ENCODE data around the gene DDO.
A peak's percentile ranks its signal among the peaks of the same experiment; 100 is the strongest.

Gene DDO

GRCh38 chr6:110415086-110415916, at the start of gene DDO:
TSS of gene DDO (minus strand) at chr6:110415575. CDS start at chr6:110413462, 2,113 bp downstream.
- no peak for DNase-seq (ENCODE audit: low read depth)

GRCh38 chr6:110462884-110463481, 47.6 kb upstream of the DDO start:
- no peak for DNase-seq (ENCODE audit: low read depth)

GRCh38 chr6:110461376-110461775, 46.0 kb upstream of the DDO start:
- DNase-seq (ENCODE audit: low read depth), result no peak

GRCh38 chr6:110459137-110459536, 43.8 kb upstream of the DDO start:
- no peak for DNase-seq (ENCODE audit: low read depth)

- no peak for DNase-seq (ENCODE audit: low read depth)
Measured at GRCh38 chr6:110458476-110458875, 43.1 kb upstream of the DDO start.

GRCh38 chr6:110457567-110458175, 42.3 kb upstream of the DDO start:
- DNase-seq (ENCODE audit: low read depth), result peak; percentile 12

- no peak for DNase-seq (ENCODE audit: low read depth)
Measured at GRCh38 chr6:110456694-110457093, 41.3 kb upstream of the DDO start.

- no peak for DNase-seq (ENCODE audit: low read depth)
Measured at GRCh38 chr6:110449541-110449895, 34.1 kb upstream of the DDO start.

GRCh38 chr6:110448846-110449540, 33.6 kb upstream of the DDO start:
- DNase-seq (ENCODE audit: low read depth), result no peak

- no peak for DNase-seq (ENCODE audit: low read depth)
Measured at GRCh38 chr6:110447761-110448160, 32.4 kb upstream of the DDO start.

GRCh38 chr6:110446405-110446804, 31.0 kb upstream of the DDO start:
- DNase-seq (ENCODE audit: low read depth), result no peak

- no peak for DNase-seq (ENCODE audit: low read depth)
Measured at GRCh38 chr6:110440026-110440425, 24.7 kb upstream of the DDO start.

GRCh38 chr6:110439356-110439755, 24.0 kb upstream of the DDO start:
- no peak for DNase-seq (ENCODE audit: low read depth)

GRCh38 chr6:110434961-110435602, 19.7 kb upstream of the DDO start:
- no peak for DNase-seq (ENCODE audit: low read depth)

- no peak for DNase-seq (ENCODE audit: low read depth)
Measured at GRCh38 chr6:110432285-110432900, 17.0 kb upstream of the DDO start.

- DNase-seq (ENCODE audit: low read depth), result no peak
Measured at GRCh38 chr6:110430741-110431140, 15.4 kb upstream of the DDO start.

- DNase-seq (ENCODE audit: low read depth), result no peak
Measured at GRCh38 chr6:110430236-110430635, 14.9 kb upstream of the DDO start.

- no peak for DNase-seq (ENCODE audit: low read depth)
Measured at GRCh38 chr6:110428153-110428552, 12.8 kb upstream of the DDO start.

- DNase-seq (ENCODE audit: low read depth), result no peak
Measured at GRCh38 chr6:110425816-110426215, 10.4 kb upstream of the DDO start.

- DNase-seq (ENCODE audit: low read depth), result no peak
Measured at GRCh38 chr6:110422444-110422822, 7.1 kb upstream of the DDO start.

GRCh38 chr6:110421749-110422443, 6.5 kb upstream of the DDO start:
- DNase-seq (ENCODE audit: low read depth), result no peak

Data from CMK (cell line).